NT2/D1 (cell line): Measurements from ENCODE around the gene ACACA.
"Not testable (repeated sequence)": the region's sequence is repeated elsewhere in the genome, so short reads cannot be mapped to it uniquely, and the experiment has no call there.

ENCODE experiments used
- YY1 ChIP-seq: IDR thresholded peaks from 2 replicates; pipeline ENCODE4 v1.6.1; 2011; ENCODE audit not compliant: insufficient read length, insufficient read depth
- ZNF274 ChIP-seq: IDR thresholded peaks from 2 replicates; pipeline ENCODE4 v1.6.1; 2011; ENCODE audit warnings: mild to moderate bottlenecking, low read depth, low read length

GRCh38 chr17:37356796-37357569 lies 49.7 kb downstream of the ACACA start:
- not testable (repeated sequence) for TF ChIP-seq ZNF274, YY1
